HepG2 (cell line): ENCODE results near the gene DRC7. TPM values are rescaled to one million over a fixed set of nuclear protein-coding genes. Genes with fewer than 3 reads are reported as not detected.

Source experiments
- ATAC-seq: fragments of 200-7000 bp; cut with Tn5 transposase; 3 replicates; pipeline ENCODE4 v1.9.1; 2020; ENCODE audit warnings: mild to moderate bottlenecking, moderate library complexity
- BruUV-seq: library from RNA; stranded (reverse); fragments of 400-500 nt; replicated peaks from 2 replicates; lab custom pipeline; 2021; lab: Mats Ljungman, UMichigan
- CTCF ChIA-PET: fragments of 300-600 bp; formaldehyde crosslinking; extraction: SDS; loops from one replicate; lab custom pipeline; 2021; ENCODE audit warnings: low total read pairs, inconsistent platforms, low intra/inter-chr PET ratio; lab: Yijun Ruan, JAX
- POLR2A ChIA-PET: fragments of 350-600 bp; sonication (Branson Sonifier 250); formaldehyde crosslinking; loops from one replicate; lab custom pipeline; 2020; ENCODE audit warnings: antibody characterized with exemption, inconsistent platforms; lab: Yijun Ruan, JAX
- DNase-seq: peaks from one replicate; pipeline ENCODE4 v3.0.0-alpha.2; 2015; ENCODE audit warnings: low spot score
- FAIRE-seq: peaks from 3 replicates; lab custom pipeline; 2011; peaks lifted over from hg19 to GRCh38; lab: Jason Lieb, UNC
- H2AFZ ChIP-seq: one replicate; pipeline ENCODE4 v1.6.1; 2011; ENCODE audit warnings: low read length, inconsistent platforms
- H3K27ac ChIP-seq: fragments of 300-600 bp; 3 replicates; pipeline ENCODE4 v1.8.0; 2011; ENCODE audit warnings: mixed run types, mild to moderate bottlenecking, mixed read lengths, low read length, inconsistent platforms; ENCODE audit not compliant: insufficient read depth; ENCODE audit errors: extremely low read length
- H3K27me3 ChIP-seq, 2 experiments: fragments of 200-600 bp in 1 of 2; 2 replicates in 1 of 2; 3 replicates in 1 of 2; pipeline versions ENCODE4 v1.6.0 to v1.8.0; 2011; ENCODE audit warnings: low read length in 2 of 2, mild to moderate bottlenecking in 2 of 2, moderate library complexity in 2 of 2, inconsistent platforms in 1 of 2; ENCODE audit not compliant: insufficient read depth in 2 of 2, control insufficient read depth in 1 of 2
- H3K36me3 ChIP-seq, 2 experiments: fragments of 200-600 bp in 1 of 2; replicated peaks in 1 of 2; 2 replicates in 1 of 2; 3 replicates in 1 of 2; pipeline versions ENCODE4 v1.5.1 to v1.8.0; 2011; ENCODE audit warnings: low read length in 2 of 2, inconsistent platforms in 1 of 2; ENCODE audit not compliant: insufficient read depth in 2 of 2, control insufficient read depth in 1 of 2
- H3K4me1 ChIP-seq: 2 replicates; pipeline ENCODE4 v1.5.1; 2012; ENCODE audit warnings: low read length, inconsistent platforms; ENCODE audit not compliant: insufficient read depth
- H3K4me2 ChIP-seq: 2 replicates; pipeline ENCODE4 v1.6.0; 2011; ENCODE audit warnings: low read depth, low read length, inconsistent platforms
- H3K4me3 ChIP-seq, 3 experiments: fragments of 200-600 bp in 1 of 3; sonication (generic), shearing (Covaris generic) in 1 of 3; replicated peaks in 1 of 3; 2 replicates each; pipeline ENCODE4 v1.5.1; 2011 to 2016; ENCODE audit warnings: low read length in 3 of 3, inconsistent platforms in 2 of 3, low read depth in 2 of 3, mild to moderate bottlenecking in 2 of 3, control low read depth in 1 of 3, mixed read lengths in 1 of 3; ENCODE audit not compliant: insufficient read depth in 1 of 3
- H3K79me2 ChIP-seq: one replicate; pipeline ENCODE4 v1.6.1; 2011; ENCODE audit warnings: low read length, inconsistent platforms; ENCODE audit not compliant: insufficient read depth
- H3K9ac ChIP-seq: 2 replicates; pipeline ENCODE4 v1.6.0; 2011; ENCODE audit warnings: mild to moderate bottlenecking, low read depth, low read length, inconsistent platforms; ENCODE audit not compliant: insufficient read depth
- H3K9me3 ChIP-seq: 2 replicates; pipeline ENCODE4 v1.5.1; 2012; ENCODE audit warnings: mild to moderate bottlenecking, low read length
- H4K20me1 ChIP-seq: 2 replicates; pipeline ENCODE4 v1.6.0; 2011; ENCODE audit warnings: inconsistent platforms, mild to moderate bottlenecking, low read length, moderate library complexity; ENCODE audit not compliant: insufficient read depth
- CSRNP1 ChIP-seq: sonication (generic); formaldehyde crosslinking; IDR thresholded peaks from 2 replicates; pipeline ENCODE4 v1.8.1; 2023; ENCODE audit warnings: mild to moderate bottlenecking, missing genetic modification reagents
- GTF2F1 ChIP-seq: fragments of 150-350 bp; IDR thresholded peaks from 2 replicates; pipeline ENCODE4 v1.6.1; 2014; ENCODE audit warnings: low read length
- HNF4A ChIP-seq: sonication (generic); formaldehyde crosslinking; IDR thresholded peaks from 2 replicates; pipeline ENCODE4 v1.4.0; 2020; ENCODE audit warnings: missing genetic modification reagents
- SRSF9 ChIP-seq: fragments of 200-400 bp; formaldehyde crosslinking; IDR thresholded peaks from 2 replicates; pipeline ENCODE4 v1.6.1; 2018; ENCODE audit warnings: borderline replicate concordance, mild to moderate bottlenecking, low read depth, low read length; ENCODE audit not compliant: insufficient read depth, poor library complexity, severe bottlenecking
- SRY ChIP-seq: sonication (generic); formaldehyde crosslinking; IDR thresholded peaks from 2 replicates; pipeline ENCODE4 v1.8.0; 2022; ENCODE audit warnings: mild to moderate bottlenecking, missing genetic modification reagents
- TBX2 ChIP-seq: sonication (generic); formaldehyde crosslinking; IDR thresholded peaks from 2 replicates; pipeline ENCODE4 v1.5.0; 2020; ENCODE audit warnings: missing genetic modification reagents, mild to moderate bottlenecking, borderline replicate concordance
- ZHX1 ChIP-seq: sonication (generic); formaldehyde crosslinking; IDR thresholded peaks from 2 replicates; pipeline ENCODE4 v1.8.1; 2022; ENCODE audit warnings: low read depth, mild to moderate bottlenecking, missing genetic modification reagents
- ZNF124 ChIP-seq: sonication (generic); formaldehyde crosslinking; IDR thresholded peaks from 2 replicates; pipeline ENCODE4 v1.4.0; 2020; ENCODE audit warnings: missing genetic modification reagents
- ZNF251 ChIP-seq: sonication (generic); formaldehyde crosslinking; IDR thresholded peaks from 2 replicates; pipeline ENCODE4 v1.9.0; 2021; ENCODE audit warnings: mild to moderate bottlenecking, missing genetic modification reagents
- ZNF274 ChIP-seq: sonication (generic); formaldehyde crosslinking; IDR thresholded peaks from 2 replicates; pipeline ENCODE4 v1.5.1; 2020; ENCODE audit warnings: mild to moderate bottlenecking, missing genetic modification reagents
- ZNF576 ChIP-seq: sonication (generic); formaldehyde crosslinking; IDR thresholded peaks from 2 replicates; pipeline ENCODE4 v1.4.0; 2020; ENCODE audit warnings: mild to moderate bottlenecking, missing genetic modification reagents
- ZNF691 ChIP-seq: sonication (generic); formaldehyde crosslinking; IDR thresholded peaks from 2 replicates; pipeline ENCODE4 v1.4.0; 2020; ENCODE audit warnings: missing genetic modification reagents, low read depth, mild to moderate bottlenecking, borderline replicate concordance
- WGBS: methylation state at CpG from one replicate; pipeline ENCODE4 v1.1.6; 2017; ENCODE audit warnings: low lambda C conversion rate; 5-methylcytosine and 5-hydroxymethylcytosine counted together
- in situ Hi-C: cut with HindIII; loops from 2 replicates; pipeline ENCODE4 v1.10.0; 2017; ENCODE audit warnings: low pct_unique_long_range_greater_than_20kb; ENCODE audit not compliant: extremely low pct_ligation_motif_present
- intact Hi-C: fragments of 100-400 bp; cut with micrococcal nuclease; formaldehyde crosslinking; loops from one replicate; pipeline ENCODE4 v1.10.0; 2022; ENCODE audit not compliant: unreplicated experiment
- polyA plus RNA-seq, 8 experiments: library from polyadenylated mRNA; depleted of rRNA in 3 of 8; stranded (reverse) in 7 of 8; unstranded in 1 of 8; fragments of >200 nt; fragmentation: Illumina TruSeq in 4 of 8; extraction: Trizol in 4 of 8; gene quantifications; 2 replicates each; pipeline versions ENCODE4 v1.2.1 to v1.2.3, GENCODE V29; 2011 to 2016; ENCODE audit warnings: low read depth in 4 of 8, missing spikeins in 1 of 8, mixed read lengths in 1 of 8; ENCODE audit not compliant: insufficient read depth in 1 of 8
- total RNA-seq, 5 experiments: library from RNA; depleted of rRNA; stranded (reverse); fragments of >200 nt; fragmentation: Illumina TruSeq; extraction: Trizol; gene quantifications; 2 replicates each; pipeline ENCODE4 v1.2.3, GENCODE V29; 2016; ENCODE audit warnings: low read depth in 1 of 5

DRC7 gene
- total and polyA plus RNA-seq, 2 of the 13 experiments (the other 11 are each of a cell fraction or from before 2014, with no cell fraction given), result 2.7 to 3.4 TPM

- DNase-seq (no peak), FAIRE-seq (no peak), ATAC-seq (no peak)
- H3K4me2 ChIP-seq, result no peak overlapping the region
- CTCF ChIA-PET, result interaction anchor here (0.9 kb wide), 1 partner anchor 77 kb away, joined by 3 read pairs; no protein-coding TSS in a partner anchor
- no peaks in the 10 kb centered on the region for H3K79me2 ChIP-seq
- H3K36me3 ChIP-seq, result no peaks in the 10 kb centered on the region
- WGBS, result 58% methylated on average over 3 of the region's 5 CpGs
- no peaks in the 10 kb centered on the region for H3K27me3 ChIP-seq
- no TSS peak for BruUV-seq
- intact Hi-C loops, result no loop called here
- no peak overlapping the region for H2AFZ ChIP-seq
- H3K9ac ChIP-seq, result no peak overlapping the region
- peaks cover 25% of the 10 kb centered on the region for H3K4me1 ChIP-seq
- in situ Hi-C loops, result loop anchor here (5.0 kb wide), 1 partner anchor 123 kb away; no protein-coding TSS in a partner anchor
- no peaks in the 10 kb centered on the region for H3K9me3 ChIP-seq
- no peak overlapping the region for H3K4me3 ChIP-seq
- TF ChIP-seq ZHX1 (CRISPR knock-in tag) (no peak), SRY (CRISPR knock-in tag) (no peak), CSRNP1 (no peak), TBX2 (no peak), ZNF274 (CRISPR knock-in tag) (no peak), ZNF251 (CRISPR knock-in tag) (no peak), ZNF691 (CRISPR knock-in tag) (no peak), GTF2F1 (no peak), ZNF124 (CRISPR knock-in tag) (no peak), ZNF576 (CRISPR knock-in tag) (no peak), HNF4A (no peak), SRSF9 (no peak)
- TF ChIP-seq, all 625 proteins: peak for 0
- POLR2A ChIA-PET, result interaction anchor here (1.8 kb wide), 1 partner anchor 10 kb away, joined by 6 read pairs; the partner anchor contains the start of gene KATNB1
- Histone ChIP-seq H3K27ac (no peak overlapping the region), H4K20me1 (no peaks in the 10 kb centered on the region)
Measured at GRCh38 chr16:57725554-57725953, 30.9 kb downstream of the DRC7 start.
